Heart left ventricle (tissue), 16 donors: ENCODE results near the gene STXBP6. TPM values are rescaled to one million over a fixed set of nuclear protein-coding genes. Genes with fewer than 3 reads are reported as not detected.

Experiments
- ATAC-seq, 4 donors: fragments of 200-7000 bp; cut with Tn5 transposase; one replicate each; pipeline ENCODE4 v1.9.1; 2020 to 2022; ENCODE audit warnings: moderate library complexity in 4 of 4, mild to moderate bottlenecking in 3 of 4, moderate number of reproducible peaks in 1 of 4
- DNase-seq, 5 donors: peaks; one replicate each; pipeline ENCODE4 v3.0.0-alpha.2; 2020
- H3K27ac ChIP-seq, 12 donors: fragments of 200-600 bp; sonication (generic) in 4 of 12; one replicate each; pipeline versions ENCODE4 v1.5.0 to v1.8.0; 2016 to 2022; ENCODE audit warnings: mild to moderate bottlenecking in 2 of 12
- H3K27me3 ChIP-seq, 9 donors: fragments of 200-600 bp; sonication (generic) in 2 of 9; one replicate each; pipeline versions ENCODE4 v1.5.1 to v1.8.0; 2016 to 2022; ENCODE audit warnings: mild to moderate bottlenecking in 3 of 9
- H3K36me3 ChIP-seq, 9 donors: fragments of 200-600 bp; sonication (generic) in 2 of 9; one replicate each; pipeline versions ENCODE4 v1.5.0 to v1.8.0; 2018 to 2022; ENCODE audit warnings: mild to moderate bottlenecking in 2 of 9
- H3K4me1 ChIP-seq, 12 donors: fragments of 200-600 bp; sonication (generic) in 4 of 12; one replicate each; pipeline versions ENCODE4 v1.5.0 to v1.8.0; 2016 to 2022; ENCODE audit warnings: mild to moderate bottlenecking in 3 of 12
- H3K4me3 ChIP-seq, 12 donors: fragments of 200-600 bp; sonication (generic) in 4 of 12; one replicate each; pipeline versions ENCODE4 v1.5.0 to v1.8.0; 2017 to 2022; ENCODE audit warnings: mild to moderate bottlenecking in 9 of 12, moderate library complexity in 4 of 12
- H3K9me3 ChIP-seq, 12 donors: fragments of 200-600 bp; sonication (generic) in 4 of 12; one replicate each; pipeline versions ENCODE4 v1.5.0 to v1.8.0; 2016 to 2022; ENCODE audit warnings: mild to moderate bottlenecking in 1 of 12
- CTCF ChIP-seq, 12 donors: fragments of 200-600 bp; sonication (generic) in 4 of 12; IDR thresholded peaks; one replicate each; pipeline versions ENCODE4 v1.5.0 to v1.8.0; 2018 to 2022; ENCODE audit warnings: antibody characterized with exemption in 12 of 12, mild to moderate bottlenecking in 5 of 12
- POLR2A ChIP-seq, 2 donors: fragments of 450-650 bp; IDR thresholded peaks; one replicate each; pipeline ENCODE4 v1.6.1; 2017; ENCODE audit warnings: antibody characterized with exemption in 2 of 2, mild to moderate bottlenecking in 2 of 2, moderate library complexity in 2 of 2
- WGBS, 4 donors: extraction: QIAGEN DNeasy Blood & Tissue Kit in 2 of 4; methylation state at CpG; one replicate each; pipeline versions ENCODE4 v1.1.5 to v1.1.7; 2013 to 2018; 5-methylcytosine and 5-hydroxymethylcytosine counted together
- intact Hi-C, 10 donors: fragments of 100-400 bp; cut with DNase I; formaldehyde crosslinking; loops; one replicate each; pipeline versions ENCODE4 v1.11.1 to v1.14.2; 2022
- polyA plus RNA-seq, 2 donors: library from polyadenylated mRNA; stranded (reverse); fragments of 200-250 nt; gene quantifications; one replicate each; pipeline ENCODE4 v1.2.3, GENCODE V29; 2013
- total RNA-seq, 9 donors: library from RNA; depleted of rRNA in 2 of 9; stranded (reverse); fragments of >200 nt in 2 of 9; fragmentation: NEBNext Ultra II Directional in 3 of 9; extraction: Animal tissue kit (Norgen Biotek cat#: 25700) in 3 of 9; gene quantifications; one replicate each; pipeline versions ENCODE4 v1.1.0 to v1.2.4, GENCODE V29; 2016 to 2023
- donor health status: ischemic (EF 13 %, LVEDD 7.1; RV severe dilation, severe dysfunction).
- donor health status: healthy with polysubstance abuse.
- donor health status: DM: no; HTN: yes; CAD: no.
- donor health status: DM: no; HTN: no; CAD: no.
- donor health status: ischemic (EF 25% LVEDD 6.9; RV normal size, moderate dysfunction).
- donor health status: ischemic (EF 25% LVEDD 5.7; RV mildly dilated, moderate dysfunction).
- donor health status: healthy.
- donor health status: DM: yes; HTN: yes; CAD: no.
- donor health status: ischemic (EF 35%, LVEDD 5.7; RV mildly dilated, moderate dysfunction).
- donor health status: nonischemic (EF 11% LVEDD 7.7; RV severe dilation, severe dysfunction).
- donor health status: DM: yes; HTN: yes; CAD: no.
- donor health status: PGD.
- donor health status: ischemic (EF 29% LVEDD 5.4; RV normal size, mild dysfunction).
- donor health status: nonischemic (EF 23%, LVEDD 6.1; RV moderate dilation, normal function).

Gene STXBP6
- total and polyA plus RNA-seq, 11 donors: 12.5 to 57.3 (median 23.7) TPM

GRCh38 chr14:25092258-25092740, 42.4 kb upstream of the STXBP6 start:
- H3K9me3 ChIP-seq: no peaks in the 10 kb centered on the region
- intact Hi-C loops: no loop called here
- no peak for TF ChIP-seq POLR2A (IDR thresholded peaks at IDR 0.05)
- TF ChIP-seq CTCF (IDR thresholded peaks at IDR 0.05): no peak
- 89 to 94% (median 91%) methylated on average over 4 of the region's 4 CpGs for WGBS, 4 donors
- DNase-seq (no peak), ATAC-seq (no peak)
- no peaks in the 10 kb centered on the region for H3K27me3 ChIP-seq
- H3K4me1 ChIP-seq: no peaks in the 10 kb centered on the region
- no peak overlapping the region for H3K27ac ChIP-seq
- H3K36me3 ChIP-seq: no peaks in the 10 kb centered on the region
- H3K4me3 ChIP-seq: no peak overlapping the region

- intact Hi-C loops: no loop called here
- H3K27ac ChIP-seq: no peak overlapping the region
- no peak overlapping the region for H3K4me3 ChIP-seq
- no peaks in the 10 kb centered on the region for H3K9me3 ChIP-seq
- ATAC-seq (no peak), DNase-seq (no peak)
- 81 to 93% (median 83%) methylated on average over 3 of the region's 3 CpGs for WGBS, 4 donors
- no peaks in the 10 kb centered on the region for H3K36me3 ChIP-seq
- no peak for TF ChIP-seq POLR2A (IDR thresholded peaks at IDR 0.05)
- TF ChIP-seq CTCF (IDR thresholded peaks at IDR 0.05): no peak
- no peaks in the 10 kb centered on the region for H3K27me3 ChIP-seq
- H3K4me1 ChIP-seq: peaks cover 0 to 5% (median 0%) of the 10 kb centered on the region in 12 donors
Observed at GRCh38 chr14:25090716-25091454, 40.9 kb upstream of the STXBP6 start.

GRCh38 chr14:25090256-25090655, 40.3 kb upstream of the STXBP6 start:
- TF ChIP-seq CTCF (IDR thresholded peaks at IDR 0.05): no peak
- no peak for TF ChIP-seq POLR2A (IDR thresholded peaks at IDR 0.05)
- H3K4me3 ChIP-seq: no peak overlapping the region
- WGBS, 4 donors: 22 to 41% (median 27%) methylated on average over 2 of the region's 2 CpGs
- H3K27ac ChIP-seq: no peak overlapping the region
- H3K4me1 ChIP-seq: peaks cover 0 to 5% (median 0%) of the 10 kb centered on the region in 12 donors
- H3K27me3 ChIP-seq: no peaks in the 10 kb centered on the region
- no peaks in the 10 kb centered on the region for H3K9me3 ChIP-seq
- DNase-seq (no peak), ATAC-seq (no peak)
- H3K36me3 ChIP-seq: no peaks in the 10 kb centered on the region
- intact Hi-C loops: no loop called here

- TF ChIP-seq POLR2A (IDR thresholded peaks at IDR 0.05) (no peak), CTCF (IDR thresholded peaks at IDR 0.05) (no peak)
- Histone ChIP-seq H3K9me3 (no peaks in the 10 kb centered on the region), H3K27ac (no peak overlapping the region), H3K4me3 (no peak overlapping the region), H3K36me3 (no peaks in the 10 kb centered on the region), H3K4me1 (peaks cover 0 to 5% (median 0%) of the 10 kb centered on the region in 12 donors), H3K27me3 (no peaks in the 10 kb centered on the region)
- DNase-seq: no peak
- intact Hi-C loops: no loop called here
- 58 to 89% (median 84%) methylated on average over 1 of the region's 1 CpG for WGBS, 4 donors
- ATAC-seq: no peak
Observed at GRCh38 chr14:25089496-25089895, 39.5 kb upstream of the STXBP6 start.
